GM21381 (cell line): ENCODE results near the gene SLC5A6.
"Not testable (repeated sequence)": the region's sequence is repeated elsewhere in the genome, so short reads cannot be mapped to it uniquely, and the experiment has no call there.

Experiments
- ATAC-seq: cut with Tn5 transposase; IDR thresholded peaks from one replicate; pipeline ENCODE4 v1.9.1; 2021; ENCODE audit warnings: mild to moderate bottlenecking, moderate library complexity; ENCODE audit not compliant: unreplicated experiment

The SLC5A6 gene

GRCh38 chr2:27177441-27178351 is 34.4 kb downstream of the SLC5A6 start:
- ATAC-seq: no peak

- ATAC-seq: not testable (repeated sequence)
Observed at GRCh38 chr2:27175781-27176180, 36.3 kb downstream of the SLC5A6 start.

- no peak for ATAC-seq
Observed at GRCh38 chr2:27175330-27175729, 36.7 kb downstream of the SLC5A6 start.

GRCh38 chr2:27174638-27175037 is 37.4 kb downstream of the SLC5A6 start:
- no peak for ATAC-seq

GRCh38 chr2:27171351-27171848 is 40.7 kb downstream of the SLC5A6 start:
- ATAC-seq: no peak

- no peak for ATAC-seq
Observed at GRCh38 chr2:27170581-27171337, 41.3 kb downstream of the SLC5A6 start.

GRCh38 chr2:27164960-27165763 is 46.9 kb downstream of the SLC5A6 start:
- ATAC-seq: no peak

- no peak for ATAC-seq
Observed at GRCh38 chr2:27162151-27163121, 49.6 kb downstream of the SLC5A6 start.

GRCh38 chr2:27160191-27160590 is 51.9 kb downstream of the SLC5A6 start:
- no peak for ATAC-seq

GRCh38 chr2:27159271-27159670 is 52.8 kb downstream of the SLC5A6 start:
- no peak for ATAC-seq

GRCh38 chr2:27158468-27158867 is 53.6 kb downstream of the SLC5A6 start:
- ATAC-seq: no peak

GRCh38 chr2:27155069-27155520 is 57.0 kb downstream of the SLC5A6 start:
- ATAC-seq: no peak

GRCh38 chr2:27154488-27154887 is 57.6 kb downstream of the SLC5A6 start:
- ATAC-seq: no peak

- no peak for ATAC-seq
Observed at GRCh38 chr2:27152796-27153464, 59.1 kb downstream of the SLC5A6 start.

- no peak for ATAC-seq
Observed at GRCh38 chr2:27152102-27152795, 59.8 kb downstream of the SLC5A6 start.

GRCh38 chr2:27150639-27151230 is 61.3 kb downstream of the SLC5A6 start:
- ATAC-seq: no peak
